ENCODE measurements around the gene ATP5F1C.
"Not testable (repeated sequence)": the region's sequence is repeated elsewhere in the genome, so short reads cannot be mapped to it uniquely, and the experiment has no call there.

The ATP5F1C gene

DNA sequence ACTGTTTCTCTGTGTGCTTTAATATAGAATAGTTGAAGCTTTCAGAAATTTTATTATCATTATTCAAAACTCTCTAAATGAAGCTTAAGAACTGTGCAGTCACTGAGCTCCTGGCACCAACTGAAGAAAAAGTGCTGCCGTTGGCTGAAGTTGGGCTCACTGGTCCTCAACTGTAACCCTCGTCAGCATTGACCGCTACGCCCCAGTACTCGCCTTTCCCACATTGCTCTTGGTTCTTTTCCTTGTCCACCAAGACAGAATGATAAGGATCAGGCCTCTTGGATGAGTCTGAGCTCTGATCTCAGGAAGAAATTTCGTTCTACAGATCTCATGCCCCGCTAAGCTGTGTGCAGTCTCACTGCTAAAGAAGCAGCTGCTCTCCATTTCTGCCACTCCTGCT, 22.5 kb downstream of the ATP5F1C start:
- TF ChIP-seq GATA1 (IDR thresholded peaks at IDR 0.05; ENCODE audit: low read depth, low read length) = no peak
- TF ChIP-seq POLR2A (IDR thresholded peaks at IDR 0.05; ENCODE audit: low read length) = no peak
- no peak for DNase-seq

- no peak for TF ChIP-seq GATA1 (IDR thresholded peaks at IDR 0.05; ENCODE audit: low read depth, low read length)
- no peak for TF ChIP-seq POLR2A (IDR thresholded peaks at IDR 0.05; ENCODE audit: low read length)
- DNase-seq = no peak
These were observed 23.0 kb downstream of the ATP5F1C start for GRCh38 chr10:7811000-7811399.

- not testable (repeated sequence) for DNase-seq
These were observed 23.8 kb downstream of the ATP5F1C start for GRCh38 chr10:7811743-7812142.

DNA sequence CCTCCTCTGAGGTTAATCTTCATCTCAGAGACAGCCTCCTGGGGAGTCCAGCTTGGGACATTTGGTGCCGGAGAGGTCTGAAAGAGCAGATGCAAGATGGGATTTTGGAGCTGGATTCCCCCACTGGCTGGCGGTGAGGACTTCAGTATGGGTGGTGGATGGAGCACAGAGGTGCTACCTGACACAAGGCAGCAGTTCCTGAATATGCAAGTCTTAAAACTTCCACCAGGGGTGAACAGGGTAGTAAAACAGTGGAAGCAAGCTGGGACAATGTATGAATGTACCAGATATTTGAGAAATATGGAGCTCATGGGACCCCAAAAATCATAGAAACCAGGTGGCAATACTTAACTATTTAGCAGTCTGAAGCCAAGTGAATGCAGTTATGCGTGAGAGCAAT, 25.5 kb downstream of the ATP5F1C start:
- TF ChIP-seq GATA1 (IDR thresholded peaks at IDR 0.05; ENCODE audit: low read depth, low read length) = no peak
- TF ChIP-seq POLR2A (IDR thresholded peaks at IDR 0.05; ENCODE audit: low read length) = no peak
- no peak for DNase-seq

DNA sequence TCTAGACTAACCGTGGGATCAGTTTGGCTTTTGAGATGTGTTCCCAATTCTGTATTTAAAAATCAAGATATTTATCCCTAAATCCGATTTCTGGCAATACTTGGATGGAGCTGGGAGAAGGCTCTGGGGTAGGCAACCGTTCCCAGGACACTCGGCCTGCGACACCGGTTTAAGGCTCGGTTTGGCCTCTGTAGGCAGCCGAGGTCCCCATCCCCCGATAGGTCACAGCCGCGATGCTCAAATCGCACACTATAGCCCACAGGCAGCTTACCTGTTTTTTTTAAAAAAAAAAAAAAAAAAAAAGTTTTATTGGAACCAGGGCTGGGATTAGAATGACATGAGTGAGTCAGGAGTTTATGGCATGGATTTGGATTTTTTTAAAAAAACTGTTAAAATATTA, 29.6 kb downstream of the ATP5F1C start:
- DNase-seq = peak in 1 of 2 experiments; percentile 12
- TF ChIP-seq POLR2A (IDR thresholded peaks at IDR 0.05; ENCODE audit: low read length) (no peak), GATA1 (IDR thresholded peaks at IDR 0.05; ENCODE audit: low read depth, low read length) (no peak)

DNA sequence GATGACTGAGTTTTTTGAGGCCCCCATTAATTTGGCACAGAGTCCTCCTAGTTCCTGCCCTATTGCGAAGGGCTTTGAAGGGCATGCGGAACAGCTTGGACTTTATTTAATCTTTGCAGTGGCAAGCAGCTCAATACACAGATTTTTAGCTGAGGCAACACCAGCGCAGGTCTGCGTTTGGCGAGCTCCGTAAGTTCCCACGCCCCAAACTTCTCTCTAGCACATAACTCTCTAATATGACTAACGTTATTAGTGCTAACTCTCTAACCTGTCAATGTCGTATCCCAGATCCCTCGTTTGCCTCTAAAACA, 30.0 kb downstream of the ATP5F1C start:
- no peak for DNase-seq
- TF ChIP-seq GATA1 (IDR thresholded peaks at IDR 0.05; ENCODE audit: low read depth, low read length) (no peak), POLR2A (IDR thresholded peaks at IDR 0.05; ENCODE audit: low read length) (no peak)

DNA sequence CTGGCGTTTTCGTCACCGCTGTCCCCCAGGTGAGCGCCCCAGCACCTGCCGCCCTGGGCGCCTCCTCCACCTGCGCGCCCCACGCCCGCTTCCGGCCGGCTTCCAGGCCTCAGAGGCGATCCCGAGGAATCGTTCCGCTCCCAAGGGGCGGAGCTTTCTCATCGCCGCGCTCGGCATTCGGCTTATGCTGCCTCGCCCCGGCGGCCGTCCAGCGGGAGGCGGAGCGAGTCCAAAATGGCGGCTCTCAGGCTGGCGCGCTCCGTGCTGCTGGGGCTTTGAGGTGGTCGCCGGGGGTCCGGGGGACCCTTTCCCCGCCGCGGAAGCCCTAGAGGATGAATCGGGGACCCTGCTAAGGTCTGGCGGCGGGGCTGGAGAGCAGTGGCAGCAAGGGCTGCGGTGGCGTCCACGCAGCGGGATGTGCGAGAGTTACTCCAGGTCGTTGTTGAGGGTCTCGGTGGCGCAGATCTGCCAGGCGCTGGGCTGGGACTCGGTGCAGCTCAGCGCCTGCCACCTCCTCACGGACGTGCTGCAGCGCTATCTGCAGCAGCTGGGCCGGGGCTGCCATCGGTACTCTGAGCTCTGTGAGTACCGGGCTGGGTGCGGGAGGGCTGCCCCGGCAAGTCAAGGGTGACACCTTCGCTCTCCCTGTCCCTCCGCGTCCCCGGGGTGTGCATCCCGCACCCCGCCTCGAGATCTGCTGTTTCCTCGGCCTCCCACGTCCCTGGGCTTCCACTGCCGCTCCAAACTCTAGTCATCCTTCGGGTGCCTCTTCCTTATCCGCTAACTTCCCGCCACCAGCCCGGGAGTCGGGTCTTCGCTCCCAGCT, 30.5 kb downstream of the ATP5F1C start, which contains the start of gene TAF3:
Gene TAF3 (plus strand): TSS at position 211 of the 826 bp plus-strand sequence. CDS start 205 bp downstream, at position 416.
- TF ChIP-seq POLR2A (IDR thresholded peaks at IDR 0.05; ENCODE audit: low read length) (peak; percentile 83), GATA1 (IDR thresholded peaks at IDR 0.05; ENCODE audit: low read depth, low read length) (no peak)
- DNase-seq = peak; percentile 92 to 95

GRCh38 chr10:7819121-7819460, 31.1 kb downstream of the ATP5F1C start:
- TF ChIP-seq GATA1 (IDR thresholded peaks at IDR 0.05; ENCODE audit: low read depth, low read length) = no peak
- no peak for TF ChIP-seq POLR2A (IDR thresholded peaks at IDR 0.05; ENCODE audit: low read length)
- DNase-seq = peak; percentile 75 to 77

DNA sequence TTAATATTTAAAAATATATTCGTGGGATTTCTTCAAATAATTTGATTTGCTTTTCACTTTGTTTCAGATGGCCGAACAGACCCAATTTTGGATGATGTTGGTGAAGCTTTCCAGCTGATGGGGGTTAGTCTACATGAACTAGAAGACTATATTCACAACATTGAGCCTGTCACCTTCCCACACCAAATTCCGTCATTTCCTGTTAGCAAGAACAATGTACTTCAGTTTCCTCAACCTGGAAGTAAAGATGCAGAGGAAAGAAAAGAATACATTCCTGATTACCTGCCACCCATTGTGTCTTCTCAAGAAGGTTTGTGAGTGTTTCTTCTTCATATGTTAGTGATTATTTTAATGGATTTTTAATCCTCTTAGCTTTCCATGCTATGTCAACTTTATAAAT, 36.3 kb downstream of the ATP5F1C start:
- DNase-seq = no peak
- TF ChIP-seq POLR2A (IDR thresholded peaks at IDR 0.05; ENCODE audit: low read length) (no peak), GATA1 (IDR thresholded peaks at IDR 0.05; ENCODE audit: low read depth, low read length) (no peak)

DNA sequence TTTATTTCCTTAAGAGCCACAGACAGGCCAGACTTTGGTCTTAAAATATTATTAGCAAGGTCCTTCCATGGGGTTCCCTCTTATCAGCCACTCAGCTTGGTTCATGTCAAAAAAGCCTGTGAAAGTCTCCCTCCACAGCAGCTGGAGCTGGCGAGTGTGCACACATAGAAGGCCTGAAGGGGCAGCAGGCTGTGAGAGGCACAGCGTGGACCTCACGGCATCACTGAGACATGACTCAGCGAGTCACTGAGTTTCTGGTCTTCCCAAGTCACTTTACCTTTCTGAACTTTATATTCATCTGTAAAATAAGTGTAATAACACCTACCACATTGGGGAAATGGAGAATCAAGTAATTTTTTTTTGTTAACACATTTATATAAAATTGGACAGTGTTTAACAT, 39.0 kb downstream of the ATP5F1C start:
- no peak for TF ChIP-seq GATA1 (IDR thresholded peaks at IDR 0.05; ENCODE audit: low read depth, low read length)
- TF ChIP-seq POLR2A (IDR thresholded peaks at IDR 0.05; ENCODE audit: low read length) = no peak
- peak; percentile 58 to 64 for DNase-seq

- no peak for DNase-seq
- no peak for TF ChIP-seq POLR2A (IDR thresholded peaks at IDR 0.05; ENCODE audit: low read length)
- no peak for TF ChIP-seq GATA1 (IDR thresholded peaks at IDR 0.05; ENCODE audit: low read depth, low read length)
These were observed 41.4 kb downstream of the ATP5F1C start for GRCh38 chr10:7829289-7829834.

GRCh38 chr10:7832060-7832459, 44.1 kb downstream of the ATP5F1C start:
- TF ChIP-seq GATA1 (IDR thresholded peaks at IDR 0.05; ENCODE audit: low read depth, low read length) (no peak), POLR2A (IDR thresholded peaks at IDR 0.05; ENCODE audit: low read length) (no peak)
- no peak for DNase-seq

GRCh38 chr10:7833210-7833609, 45.2 kb downstream of the ATP5F1C start:
- TF ChIP-seq GATA1 (IDR thresholded peaks at IDR 0.05; ENCODE audit: low read depth, low read length) (no peak), POLR2A (IDR thresholded peaks at IDR 0.05; ENCODE audit: low read length) (no peak)
- DNase-seq = no peak

GRCh38 chr10:7834262-7834661, 46.3 kb downstream of the ATP5F1C start:
- DNase-seq = no peak
- no peak for TF ChIP-seq GATA1 (IDR thresholded peaks at IDR 0.05; ENCODE audit: low read depth, low read length)
- TF ChIP-seq POLR2A (IDR thresholded peaks at IDR 0.05; ENCODE audit: low read length) = no peak

- TF ChIP-seq GATA1 (IDR thresholded peaks at IDR 0.05; ENCODE audit: low read depth, low read length) (no peak), POLR2A (IDR thresholded peaks at IDR 0.05; ENCODE audit: low read length) (no peak)
These were observed 48.6 kb downstream of the ATP5F1C start for GRCh38 chr10:7836571-7836970.

More at GRCh38 chr10:7836571-7836970, 48.6 kb downstream of the ATP5F1C start:
- no peak for DNase-seq

Measured in erythroblast (primary cell).